CD4-positive, alpha-beta T cell treated with Interleukin-6 at 100 ng/mL for 8 hours (primary cell): Measurements from ENCODE around the gene C12orf42.

Experiments used
- DNase-seq: peaks from one replicate; pipeline ENCODE4 v3.0.0-alpha.2; 2020; ENCODE audit warnings: mixed read lengths, low spot score

The C12orf42 gene

GRCh38 chr12:103423516-103423910 lies 72.3 kb downstream of the C12orf42 start:
- DNase-seq, result no peak

GRCh38 chr12:103422746-103423515 lies 72.8 kb downstream of the C12orf42 start:
- no peak for DNase-seq

- DNase-seq, result no peak
Measured at GRCh38 chr12:103422328-103422727, 73.4 kb downstream of the C12orf42 start.

- DNase-seq, result no peak
Measured at GRCh38 chr12:103421402-103421801, 74.4 kb downstream of the C12orf42 start.

GRCh38 chr12:103415681-103416080 lies 80.1 kb downstream of the C12orf42 start:
- DNase-seq, result no peak

- no peak for DNase-seq
Measured at GRCh38 chr12:103401421-103401820, 94.3 kb downstream of the C12orf42 start.

GRCh38 chr12:103399986-103400385 lies 95.8 kb downstream of the C12orf42 start:
- DNase-seq, result no peak

- no peak for DNase-seq
Measured at GRCh38 chr12:103397536-103397935, 98.2 kb downstream of the C12orf42 start.

- no peak for DNase-seq
Measured at GRCh38 chr12:103392722-103393121, 103.0 kb downstream of the C12orf42 start.

- no peak for DNase-seq
Measured at GRCh38 chr12:103391103-103391502, 104.7 kb downstream of the C12orf42 start.

GRCh38 chr12:103387385-103387784 lies 108.4 kb downstream of the C12orf42 start:
- no peak for DNase-seq

GRCh38 chr12:103386451-103386850 lies 109.3 kb downstream of the C12orf42 start:
- DNase-seq, result no peak

- DNase-seq, result no peak
Measured at GRCh38 chr12:103382736-103383346, 112.9 kb downstream of the C12orf42 start.

- no peak for DNase-seq
Measured at GRCh38 chr12:103382119-103382518, 113.6 kb downstream of the C12orf42 start.

GRCh38 chr12:103379670-103380069 lies 116.1 kb downstream of the C12orf42 start:
- no peak for DNase-seq

- DNase-seq, result no peak
Measured at GRCh38 chr12:103373088-103373523, 122.7 kb downstream of the C12orf42 start.

GRCh38 chr12:103369929-103370328 lies 125.8 kb downstream of the C12orf42 start:
- no peak for DNase-seq

GRCh38 chr12:103368167-103368566 lies 127.6 kb downstream of the C12orf42 start:
- DNase-seq, result no peak

GRCh38 chr12:103354403-103354802 lies 141.4 kb downstream of the C12orf42 start:
- DNase-seq, result no peak

- no peak for DNase-seq
Measured at GRCh38 chr12:103353913-103354312, 141.9 kb downstream of the C12orf42 start.

GRCh38 chr12:103350116-103350515 lies 145.7 kb downstream of the C12orf42 start:
- DNase-seq, result no peak

GRCh38 chr12:103348935-103349334 lies 146.8 kb downstream of the C12orf42 start:
- DNase-seq, result no peak

- no peak for DNase-seq
Measured at GRCh38 chr12:103336940-103337339, 158.8 kb downstream of the C12orf42 start.

- no peak for DNase-seq
Measured at GRCh38 chr12:103334466-103334865, 161.3 kb downstream of the C12orf42 start.
